Prostate gland (tissue), 2 donors: ENCODE data around the gene DOK1. TPM values are rescaled to one million over a fixed set of nuclear protein-coding genes. Genes with fewer than 3 reads are reported as not detected.

Experiments
- DNase-seq: peaks from one replicate; pipeline ENCODE4 v3.0.0-alpha.2; 2019; ENCODE audit warnings: low spot score
- H3K27ac ChIP-seq, 2 donors: fragments of 200-600 bp; sonication (generic); 2 replicates each; pipeline ENCODE4 v1.5.1; 2017 to 2019
- H3K27me3 ChIP-seq: fragments of 200-600 bp; sonication (generic); replicated peaks from 2 replicates; pipeline ENCODE4 v1.5.1; 2019; ENCODE audit not compliant: insufficient read depth
- H3K36me3 ChIP-seq, 2 donors: fragments of 200-600 bp; sonication (generic); 1 replicate in 1 of 2; 2 replicates in 1 of 2; pipeline versions ENCODE4 v1.5.1 to v1.8.1; 2017 to 2019
- H3K4me1 ChIP-seq: fragments of 200-600 bp; sonication (generic); replicated peaks from 2 replicates; pipeline ENCODE4 v1.5.1; 2019
- H3K4me3 ChIP-seq, 2 donors: fragments of 200-600 bp; sonication (generic); 2 replicates each; pipeline ENCODE4 v1.5.1; 2017 to 2019
- H3K9me3 ChIP-seq: fragments of 200-600 bp; sonication (generic); 2 replicates; pipeline ENCODE4 v1.5.1; 2017
- POLR2A ChIP-seq: fragments of 450-650 bp; IDR thresholded peaks from one replicate; pipeline ENCODE4 v1.6.1; 2016; ENCODE audit warnings: antibody characterized with exemption, mild to moderate bottlenecking
- POLR2AphosphoS5 ChIP-seq: sonication (generic); formaldehyde crosslinking; IDR thresholded peaks from one replicate; pipeline ENCODE4 v1.6.1; 2017; ENCODE audit warnings: antibody characterized with exemption
- WGBS: methylation state at CpG from one replicate; pipeline ENCODE4 v1.1.5; 2018; 5-methylcytosine and 5-hydroxymethylcytosine counted together
- intact Hi-C: fragments of 100-400 bp; cut with DNase I; formaldehyde crosslinking; loops from one replicate; pipeline ENCODE4 v1.14.2; 2022
- total RNA-seq, 2 donors: library from RNA; depleted of rRNA; stranded (reverse); fragments of >200 nt; gene quantifications; one replicate each; pipeline ENCODE4 v1.1.0, GENCODE V29; 2016
- TF ChIP-seq, protein P1 (sequence below), 4 experiments: fragments of 200-600 bp in 2 of 4; fragments of 450-650 bp in 2 of 4; sonication (generic) in 2 of 4; IDR thresholded peaks; 1 replicate in 3 of 4; 2 replicates in 1 of 4; pipeline ENCODE4 v1.5.1; 2016 to 2019; ENCODE audit warnings: antibody characterized with exemption in 4 of 4, mild to moderate bottlenecking in 2 of 4, moderate library complexity in 2 of 4

The DOK1 gene
- total RNA-seq, 2 donors from 2014 or later, result 4.5 to 18.9 TPM

DNA sequence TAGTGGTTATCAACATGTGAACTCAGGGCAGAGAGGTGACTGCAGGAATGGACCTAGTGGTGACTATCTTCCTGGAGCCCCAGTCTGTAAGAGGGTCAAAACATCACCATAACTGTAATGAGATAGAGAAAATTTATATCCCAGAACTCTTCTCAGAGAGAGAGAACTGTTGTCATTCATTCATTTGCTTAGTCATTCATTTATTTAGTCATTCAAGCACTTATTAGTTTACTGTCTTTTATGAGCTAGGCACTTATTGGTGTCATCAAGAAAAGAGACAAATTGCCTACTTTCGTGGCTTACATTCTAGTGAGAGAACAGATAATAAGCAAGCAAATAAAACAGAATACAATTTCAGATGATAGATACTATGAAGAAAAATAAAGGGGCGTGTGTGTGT, 34.1 kb downstream of the DOK1 start:
- Histone ChIP-seq H3K27ac (no peak overlapping the region), H3K27me3 (peaks cover 3% of the 10 kb centered on the region), H3K36me3 (no peaks in the 10 kb centered on the region), H3K9me3 (no peaks in the 10 kb centered on the region), H3K4me3 (no peak overlapping the region), H3K4me1 (no peaks in the 10 kb centered on the region)
- no peak for TF ChIP-seq POLR2A
- no peak for TF ChIP-seq POLR2AphosphoS5
- TF ChIP-seq, protein P1, sequence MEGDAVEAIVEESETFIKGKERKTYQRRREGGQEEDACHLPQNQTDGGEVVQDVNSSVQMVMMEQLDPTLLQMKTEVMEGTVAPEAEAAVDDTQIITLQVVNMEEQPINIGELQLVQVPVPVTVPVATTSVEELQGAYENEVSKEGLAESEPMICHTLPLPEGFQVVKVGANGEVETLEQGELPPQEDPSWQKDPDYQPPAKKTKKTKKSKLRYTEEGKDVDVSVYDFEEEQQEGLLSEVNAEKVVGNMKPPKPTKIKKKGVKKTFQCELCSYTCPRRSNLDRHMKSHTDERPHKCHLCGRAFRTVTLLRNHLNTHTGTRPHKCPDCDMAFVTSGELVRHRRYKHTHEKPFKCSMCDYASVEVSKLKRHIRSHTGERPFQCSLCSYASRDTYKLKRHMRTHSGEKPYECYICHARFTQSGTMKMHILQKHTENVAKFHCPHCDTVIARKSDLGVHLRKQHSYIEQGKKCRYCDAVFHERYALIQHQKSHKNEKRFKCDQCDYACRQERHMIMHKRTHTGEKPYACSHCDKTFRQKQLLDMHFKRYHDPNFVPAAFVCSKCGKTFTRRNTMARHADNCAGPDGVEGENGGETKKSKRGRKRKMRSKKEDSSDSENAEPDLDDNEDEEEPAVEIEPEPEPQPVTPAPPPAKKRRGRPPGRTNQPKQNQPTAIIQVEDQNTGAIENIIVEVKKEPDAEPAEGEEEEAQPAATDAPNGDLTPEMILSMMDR (IDR thresholded peaks at IDR 0.05), result no peak
- WGBS, result 44% methylated on average over 2 of the region's 2 CpGs
- intact Hi-C loops, result loop anchor here (10.0 kb wide), 1 partner anchor 64 kb away; the partner anchor contains the start of genes AUP1, DQX1 and HTRA2
- no peak for DNase-seq

DNA sequence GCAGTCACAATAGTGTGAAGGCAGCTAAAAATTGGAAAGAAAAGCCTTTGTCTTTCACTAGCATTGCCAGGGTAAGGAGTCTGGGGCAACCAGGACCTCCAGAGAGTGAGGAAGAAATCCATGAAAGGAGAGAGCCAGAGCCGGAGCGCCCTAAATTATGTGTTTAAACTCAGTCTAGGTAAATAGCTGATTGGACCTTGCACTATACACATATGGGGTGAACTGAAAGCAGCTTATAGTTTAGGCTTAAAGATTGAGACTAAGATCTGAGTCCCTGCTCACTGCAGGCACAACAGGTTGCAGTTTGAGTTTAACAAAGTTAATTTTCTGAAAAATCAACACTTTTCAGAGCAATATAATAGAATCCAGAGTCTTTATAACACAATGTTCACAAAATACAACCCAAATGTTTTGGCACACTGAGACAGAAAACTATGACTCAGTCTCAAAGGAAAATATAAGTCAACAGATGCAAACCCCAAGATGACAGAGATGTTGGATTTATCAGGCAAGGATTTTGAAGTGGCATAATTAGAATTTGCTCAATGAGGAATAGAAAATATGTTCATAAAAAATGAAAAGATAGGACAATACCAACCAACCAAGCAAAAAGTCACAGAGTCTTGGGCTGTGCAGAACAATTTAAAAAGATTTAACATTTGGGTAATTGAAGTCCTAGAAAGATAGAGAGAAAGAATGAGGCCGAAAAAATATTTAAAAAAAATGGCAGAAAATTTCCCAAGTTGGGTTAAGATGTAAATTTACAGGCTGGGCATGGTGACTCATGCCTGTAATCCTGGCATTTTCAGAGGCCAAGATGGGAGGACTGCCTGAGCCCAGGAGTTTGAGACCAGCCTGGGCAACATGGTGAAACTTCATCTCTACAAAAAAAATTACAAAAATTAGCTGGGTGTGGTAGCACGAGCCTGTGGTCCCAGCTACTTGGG, 39.6 kb downstream of the DOK1 start:
- intact Hi-C loops, result no loop called here
- Histone ChIP-seq H3K4me3 (no peak overlapping the region), H3K4me1 (no peaks in the 10 kb centered on the region), H3K36me3 (no peaks in the 10 kb centered on the region), H3K9me3 (no peaks in the 10 kb centered on the region), H3K27ac (no peak overlapping the region), H3K27me3 (peaks cover 3% of the 10 kb centered on the region)
- TF ChIP-seq POLR2AphosphoS5, result no peak
- TF ChIP-seq POLR2A, result no peak
- TF ChIP-seq, protein P1 (IDR thresholded peaks at IDR 0.05), result no peak
- DNase-seq, result no peak
- 80% methylated on average over 4 of the region's 4 CpGs for WGBS

DNA sequence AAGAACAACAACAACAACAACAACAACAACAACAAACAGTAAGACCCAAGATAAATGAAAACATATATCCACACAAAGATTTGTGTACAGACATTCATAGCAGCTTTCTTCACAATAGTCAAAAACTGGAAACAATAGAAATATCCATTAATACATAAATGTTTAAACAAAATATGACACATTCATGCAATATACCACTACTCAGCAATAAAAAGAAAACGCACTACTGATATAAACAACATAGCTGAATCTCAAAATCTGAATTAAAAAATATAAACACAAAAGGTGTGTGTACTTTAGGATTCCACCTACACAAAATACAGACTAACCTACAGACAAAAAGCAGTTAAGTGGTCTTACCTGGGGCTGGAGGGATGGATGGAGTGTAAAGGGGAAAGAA, 42.1 kb downstream of the DOK1 start:
- H3K27me3 ChIP-seq, result peaks cover 3% of the 10 kb centered on the region
- no peaks in the 10 kb centered on the region for H3K4me1 ChIP-seq
- TF ChIP-seq POLR2AphosphoS5, result no peak
- TF ChIP-seq, protein P1 (IDR thresholded peaks at IDR 0.05), result no peak
- no peak for TF ChIP-seq POLR2A
- no peaks in the 10 kb centered on the region for H3K9me3 ChIP-seq
- no peaks in the 10 kb centered on the region for H3K36me3 ChIP-seq
- H3K4me3 ChIP-seq, result no peak overlapping the region
- 32% methylated on average over 1 of the region's 1 CpG for WGBS
- DNase-seq, result no peak
- H3K27ac ChIP-seq, result no peak overlapping the region
- intact Hi-C loops, result no loop called here

DNA sequence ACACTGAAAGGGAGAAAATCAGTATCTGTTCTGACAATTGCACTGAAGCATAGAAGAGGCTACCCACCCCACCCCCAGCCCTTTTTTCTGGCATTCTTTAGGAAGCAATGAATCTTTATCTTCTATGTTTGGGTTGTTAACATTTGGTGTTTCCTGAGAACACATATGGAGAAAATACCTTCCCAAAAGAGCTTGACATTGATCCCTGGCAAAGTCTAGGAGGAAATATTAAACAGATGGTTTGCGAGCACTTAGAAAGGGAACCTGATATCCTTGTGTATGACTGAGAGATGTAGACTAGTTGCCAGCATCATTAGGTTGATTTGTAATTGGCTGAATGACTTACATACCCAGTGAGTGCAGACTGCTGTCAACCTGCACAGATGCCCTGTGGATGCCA, 42.9 kb downstream of the DOK1 start:
- DNase-seq, result no peak
- TF ChIP-seq, protein P1 (IDR thresholded peaks at IDR 0.05), result no peak
- TF ChIP-seq POLR2AphosphoS5, result no peak
- TF ChIP-seq POLR2A, result no peak
- Histone ChIP-seq H3K27ac (no peak overlapping the region), H3K4me1 (no peaks in the 10 kb centered on the region), H3K27me3 (peaks cover 3% of the 10 kb centered on the region), H3K9me3 (no peaks in the 10 kb centered on the region), H3K36me3 (no peaks in the 10 kb centered on the region), H3K4me3 (no peak overlapping the region)
- 11% methylated on average over 1 of the region's 1 CpG for WGBS
- intact Hi-C loops, result no loop called here

DNA sequence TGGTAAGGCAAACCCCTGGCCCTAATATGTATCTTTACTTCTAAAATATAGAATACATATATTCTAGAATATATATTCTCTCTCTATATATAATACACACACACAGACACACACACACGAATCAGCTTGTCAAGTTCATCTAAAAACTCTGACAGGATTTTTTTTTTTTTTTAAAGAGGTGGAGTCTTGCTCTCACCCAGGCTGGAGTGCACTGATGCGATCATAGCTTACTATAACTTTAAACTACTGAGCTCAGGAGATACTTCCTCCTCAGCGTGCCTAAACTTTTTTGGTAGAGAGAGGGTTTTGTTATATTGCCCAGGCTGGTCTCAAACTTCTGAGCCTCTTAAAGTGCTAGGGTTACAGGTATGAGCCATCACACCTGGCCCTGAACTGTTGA, 45.2 kb downstream of the DOK1 start:
- no peaks in the 10 kb centered on the region for H3K27me3 ChIP-seq
- no peak for DNase-seq
- no peaks in the 10 kb centered on the region for H3K36me3 ChIP-seq
- WGBS, result 45% methylated on average over 3 of the region's 3 CpGs
- H3K27ac ChIP-seq, result no peak overlapping the region
- H3K4me3 ChIP-seq, result no peak overlapping the region
- intact Hi-C loops, result no loop called here
- TF ChIP-seq, protein P1 (IDR thresholded peaks at IDR 0.05), result no peak
- TF ChIP-seq POLR2A, result no peak
- TF ChIP-seq POLR2AphosphoS5, result no peak
- H3K9me3 ChIP-seq, result no peaks in the 10 kb centered on the region
- no peaks in the 10 kb centered on the region for H3K4me1 ChIP-seq
